HG03103 (cell line): ENCODE measurements around the gene WDFY4.

Experiments
- ATAC-seq: cut with Tn5 transposase; IDR thresholded peaks from one replicate; pipeline ENCODE4 v1.9.1; 2021; ENCODE audit warnings: low read depth; ENCODE audit not compliant: unreplicated experiment

WDFY4 gene

GRCh38 chr10:48957361-48958151 is 272.9 kb downstream of the WDFY4 start:
- no peak for ATAC-seq

GRCh38 chr10:48958598-48959190 is 274.0 kb downstream of the WDFY4 start:
- no peak for ATAC-seq

- no peak for ATAC-seq
Observed at GRCh38 chr10:48964038-48964437, 279.4 kb downstream of the WDFY4 start.

- ATAC-seq, result no peak
Observed at GRCh38 chr10:48965460-48965859, 280.8 kb downstream of the WDFY4 start.

GRCh38 chr10:48968036-48968435 is 283.4 kb downstream of the WDFY4 start:
- no peak for ATAC-seq

- no peak for ATAC-seq
Observed at GRCh38 chr10:48970046-48970445, 285.4 kb downstream of the WDFY4 start.

GRCh38 chr10:48970654-48971053 is 286.0 kb downstream of the WDFY4 start:
- no peak for ATAC-seq

GRCh38 chr10:48973065-48973464 is 288.4 kb downstream of the WDFY4 start:
- no peak for ATAC-seq

- ATAC-seq, result no peak
Observed at GRCh38 chr10:48974510-48975156, 290.0 kb downstream of the WDFY4 start.

- ATAC-seq, result no peak
Observed at GRCh38 chr10:48976196-48976595, 291.5 kb downstream of the WDFY4 start.

- ATAC-seq, result no peak
Observed at GRCh38 chr10:48978318-48978717, 293.6 kb downstream of the WDFY4 start.

GRCh38 chr10:48981310-48981907 is 296.7 kb downstream of the WDFY4 start:
- ATAC-seq, result no peak

GRCh38 chr10:48982584-48982983 is 297.9 kb downstream of the WDFY4 start:
- ATAC-seq, result no peak

GRCh38 chr10:48983648-48984351 is 299.1 kb downstream of the WDFY4 start:
- ATAC-seq, result no peak

- no peak for ATAC-seq
Observed at GRCh38 chr10:48985621-48986158, 301.0 kb downstream of the WDFY4 start.

GRCh38 chr10:48990226-48990625 is 305.6 kb downstream of the WDFY4 start:
- no peak for ATAC-seq

- ATAC-seq, result no peak
Observed at GRCh38 chr10:48993627-48994026, 309.0 kb downstream of the WDFY4 start.

GRCh38 chr10:48996329-48996728 is 311.7 kb downstream of the WDFY4 start:
- ATAC-seq, result no peak

- no peak for ATAC-seq
Observed at GRCh38 chr10:48999346-48999745, 314.7 kb downstream of the WDFY4 start.
